HG02973 (cell line): ENCODE data around the gene PRCC.
A peak's percentile ranks its signal among the peaks of the same experiment; 100 is the strongest.

Experiments used
- ATAC-seq: cut with Tn5 transposase; IDR thresholded peaks from one replicate; pipeline ENCODE4 v1.9.1; 2021; ENCODE audit warnings: moderate library complexity; ENCODE audit not compliant: unreplicated experiment

Gene PRCC, protein sequence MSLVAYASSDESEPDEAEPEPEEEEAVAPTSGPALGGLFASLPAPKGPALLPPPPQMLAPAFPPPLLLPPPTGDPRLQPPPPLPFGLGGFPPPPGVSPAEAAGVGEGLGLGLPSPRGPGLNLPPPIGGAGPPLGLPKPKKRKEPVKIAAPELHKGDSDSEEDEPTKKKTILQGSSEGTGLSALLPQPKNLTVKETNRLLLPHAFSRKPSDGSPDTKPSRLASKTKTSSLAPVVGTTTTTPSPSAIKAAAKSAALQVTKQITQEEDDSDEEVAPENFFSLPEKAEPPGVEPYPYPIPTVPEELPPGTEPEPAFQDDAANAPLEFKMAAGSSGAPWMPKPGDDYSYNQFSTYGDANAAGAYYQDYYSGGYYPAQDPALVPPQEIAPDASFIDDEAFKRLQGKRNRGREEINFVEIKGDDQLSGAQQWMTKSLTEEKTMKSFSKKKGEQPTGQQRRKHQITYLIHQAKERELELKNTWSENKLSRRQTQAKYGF

DNA sequence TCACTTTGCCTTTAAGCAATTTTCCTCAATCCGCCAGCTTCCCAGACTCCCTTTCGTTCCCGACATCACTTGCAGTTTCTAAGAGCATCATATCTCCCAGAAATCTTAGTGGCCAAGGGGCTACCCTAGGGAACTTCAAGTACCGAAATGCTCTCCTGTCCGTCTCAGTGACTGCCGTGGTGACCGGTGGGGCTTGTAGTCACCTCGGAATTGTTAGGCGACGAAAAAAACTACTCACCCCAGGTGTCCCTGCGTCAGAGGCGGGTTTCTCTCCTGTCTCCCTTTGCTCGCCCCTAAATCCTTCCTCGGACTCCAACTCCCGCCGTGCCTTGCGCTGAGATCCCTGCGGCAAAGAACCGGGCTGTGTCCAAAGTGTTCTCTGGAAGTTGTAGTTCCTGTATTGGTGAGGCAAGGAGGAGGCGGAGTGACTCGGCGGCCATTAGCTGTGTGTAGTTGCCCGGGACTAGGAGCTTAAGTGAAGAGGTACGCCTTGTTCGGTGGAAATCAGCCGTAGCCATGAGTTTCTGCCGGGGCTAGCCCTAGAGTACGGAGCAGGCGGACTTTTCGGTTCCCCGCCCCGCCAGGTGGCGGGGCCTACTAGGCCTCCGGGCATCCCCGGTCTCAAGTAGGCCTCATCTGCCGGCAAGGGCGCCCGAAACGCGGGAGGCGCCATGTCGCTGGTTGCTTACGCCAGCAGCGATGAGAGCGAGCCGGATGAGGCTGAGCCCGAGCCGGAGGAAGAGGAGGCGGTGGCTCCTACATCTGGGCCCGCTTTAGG, at the start of gene PRCC:
TSS of gene PRCC (plus strand) at position 435 of the 778 bp plus-strand sequence. CDS start at position 672, 237 bp downstream.
- peak; percentile 89 for ATAC-seq

- no peak for ATAC-seq
Measured at GRCh38 chr1:156721131-156721530, 46.2 kb upstream of the PRCC start.

DNA sequence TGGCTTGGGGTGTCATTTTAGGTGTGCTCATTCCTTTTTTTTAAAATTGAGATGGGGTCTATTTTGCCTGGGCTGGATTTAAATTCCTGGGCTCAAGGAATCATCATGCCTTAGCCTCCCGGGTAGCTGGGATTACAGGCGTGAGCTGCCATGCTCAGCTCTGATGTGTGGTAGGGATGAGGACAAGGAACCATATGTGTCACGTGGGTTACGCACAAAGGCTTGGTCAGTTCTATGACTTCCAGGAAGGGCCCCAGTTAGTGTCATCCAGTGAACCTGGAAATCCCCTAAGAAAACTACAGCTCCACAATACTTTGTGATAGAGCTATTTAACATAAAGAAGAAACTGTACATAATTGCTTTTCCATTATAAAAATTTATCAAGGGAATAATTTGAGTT, 45.8 kb upstream of the PRCC start:
- ATAC-seq = no peak

GRCh38 chr1:156725683-156726280, 41.6 kb upstream of the PRCC start:
- no peak for ATAC-seq

- no peak for ATAC-seq
Measured at GRCh38 chr1:156726549-156727226, 40.6 kb upstream of the PRCC start.

- ATAC-seq = no peak
Measured at GRCh38 chr1:156727492-156727891, 39.8 kb upstream of the PRCC start.

DNA sequence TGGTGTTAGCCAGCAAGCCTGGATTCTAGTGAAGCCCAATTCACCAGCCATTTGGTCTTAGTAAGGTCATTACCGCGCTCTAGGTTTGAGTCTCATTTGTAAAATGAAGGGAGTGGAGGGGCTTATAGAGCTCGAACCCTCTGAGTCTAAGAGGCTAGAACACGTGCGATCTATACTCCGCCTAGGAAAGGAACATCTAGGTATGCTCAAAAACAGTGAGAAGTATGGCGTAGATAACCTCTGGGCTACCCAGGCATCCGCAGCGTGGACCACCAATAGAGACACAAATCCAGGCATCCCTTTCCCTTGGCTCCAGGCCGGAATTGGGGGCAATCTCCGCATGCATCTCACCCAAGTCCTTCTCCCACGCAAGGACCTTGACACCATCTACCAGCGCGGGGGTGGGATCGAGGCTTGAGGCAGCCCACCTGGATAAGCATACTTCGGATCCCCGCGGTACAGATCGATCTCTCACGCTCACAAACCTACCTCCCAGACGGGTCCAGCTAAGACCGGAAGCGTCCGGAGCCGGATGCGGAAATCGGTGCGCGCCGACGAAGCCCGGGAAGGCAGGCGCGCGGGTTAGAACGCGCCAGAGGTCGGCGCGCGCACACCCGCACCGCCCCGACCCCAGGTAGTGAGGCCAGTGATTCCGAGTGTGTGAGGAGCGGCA, 39.3 kb upstream of the PRCC start, which contains the start of gene METTL25B:
TSS of gene METTL25B (plus strand) at position 544 of the 673 bp plus-strand sequence. CDS start 636 bp downstream, outside the sequence.
- ATAC-seq = peak; percentile 44

- peak; percentile 82 for ATAC-seq
Measured at GRCh38 chr1:156728599-156729462, 38.5 kb upstream of the PRCC start, which contains the start of gene ISG20L2. Gene ISG20L2, minus strand, starts transcription at chr1:156728766. Its CDS starts 1,114 bp downstream, at chr1:156727652.

DNA sequence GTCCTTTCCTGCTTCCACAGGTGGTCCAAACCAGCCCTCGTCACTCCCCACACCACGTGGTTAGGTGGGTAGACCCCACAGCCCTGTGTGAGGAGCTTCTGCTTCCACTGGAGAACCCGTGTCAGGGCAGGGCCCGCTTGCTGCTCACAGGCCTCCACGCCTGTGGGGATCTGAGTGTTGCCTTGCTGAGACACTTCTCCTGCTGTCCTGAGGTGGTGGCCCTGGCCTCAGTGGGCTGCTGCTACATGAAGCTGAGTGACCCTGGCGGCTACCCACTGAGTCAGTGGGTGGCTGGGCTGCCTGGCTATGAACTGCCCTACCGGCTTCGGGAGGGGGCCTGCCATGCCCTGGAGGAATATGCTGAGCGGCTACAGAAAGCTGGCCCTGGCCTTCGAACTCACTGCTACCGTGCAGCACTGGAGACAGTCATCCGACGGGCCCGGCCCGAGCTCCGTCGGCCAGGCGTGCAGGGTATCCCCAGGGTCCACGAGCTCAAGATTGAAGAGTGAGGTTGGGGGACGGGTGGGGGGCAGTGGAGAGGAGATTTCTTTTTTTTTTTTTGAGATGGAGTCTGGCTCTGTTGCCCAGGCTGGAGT, 33.2 kb upstream of the PRCC start:
- no peak for ATAC-seq

GRCh38 chr1:156738407-156738806, 28.9 kb upstream of the PRCC start:
- no peak for ATAC-seq

DNA sequence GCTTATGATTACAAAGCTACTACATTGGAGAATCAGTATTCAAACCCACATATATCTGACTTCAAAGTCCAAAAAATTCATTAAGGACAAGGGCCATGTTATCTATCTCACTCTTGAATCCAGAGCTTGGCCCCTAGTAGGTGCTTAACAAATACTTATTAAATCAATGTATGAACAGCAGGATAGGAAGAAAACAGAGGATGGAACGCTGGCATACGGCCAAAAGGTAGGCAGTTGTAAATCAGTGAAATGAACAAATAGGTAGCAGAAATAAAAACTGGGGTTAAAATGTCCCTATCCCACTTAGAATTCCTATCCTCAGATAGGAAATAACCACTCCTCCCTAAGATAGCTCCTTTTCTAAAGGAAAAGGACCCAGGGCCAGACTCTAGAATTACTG, 28.4 kb upstream of the PRCC start:
- no peak for ATAC-seq

- peak; percentile 1 for ATAC-seq
Measured at GRCh38 chr1:156740237-156740740, 27.0 kb upstream of the PRCC start.

DNA sequence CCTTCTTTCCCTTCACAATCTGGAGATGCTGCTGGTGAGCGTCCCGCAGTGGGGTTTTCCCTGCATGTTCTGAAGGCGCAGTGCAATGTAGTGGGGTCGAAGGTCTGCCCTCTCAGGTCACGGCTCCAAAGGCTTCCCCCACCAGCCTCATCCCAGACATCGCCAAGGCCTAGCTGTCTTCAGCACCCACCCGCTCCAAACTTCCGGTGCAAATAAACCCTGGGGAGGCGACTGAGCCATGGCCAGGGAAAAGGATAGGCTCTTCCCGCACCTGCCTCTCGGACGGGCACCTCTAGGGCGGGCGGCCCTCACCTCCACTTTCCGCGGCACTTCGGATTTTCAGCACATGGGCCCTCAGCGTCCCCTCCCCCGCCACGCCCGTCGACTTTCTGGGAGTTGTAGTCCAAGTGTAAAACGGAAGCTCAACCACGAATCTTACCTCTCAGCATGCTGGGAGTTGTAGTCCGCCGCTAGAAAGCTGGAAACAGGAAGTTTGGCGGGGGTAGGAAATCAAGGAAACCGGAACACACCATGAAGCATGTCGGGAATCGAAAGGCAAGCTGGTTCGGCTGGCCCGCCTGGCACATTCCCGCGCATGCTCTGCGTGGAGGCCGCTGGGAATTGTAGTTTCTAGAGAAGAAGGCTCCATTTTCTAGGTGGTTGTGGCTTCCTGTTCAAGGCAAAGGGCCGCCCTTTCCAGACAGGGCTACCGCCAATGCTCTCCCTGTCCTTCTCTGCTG, 26.4 kb upstream of the PRCC start, which contains the start of gene MRPL24:
TSS of gene MRPL24 (minus strand) at position 348 of the 740 bp plus-strand sequence. CDS start 2,384 bp downstream, outside the sequence.
- peak; percentile 65 for ATAC-seq

DNA sequence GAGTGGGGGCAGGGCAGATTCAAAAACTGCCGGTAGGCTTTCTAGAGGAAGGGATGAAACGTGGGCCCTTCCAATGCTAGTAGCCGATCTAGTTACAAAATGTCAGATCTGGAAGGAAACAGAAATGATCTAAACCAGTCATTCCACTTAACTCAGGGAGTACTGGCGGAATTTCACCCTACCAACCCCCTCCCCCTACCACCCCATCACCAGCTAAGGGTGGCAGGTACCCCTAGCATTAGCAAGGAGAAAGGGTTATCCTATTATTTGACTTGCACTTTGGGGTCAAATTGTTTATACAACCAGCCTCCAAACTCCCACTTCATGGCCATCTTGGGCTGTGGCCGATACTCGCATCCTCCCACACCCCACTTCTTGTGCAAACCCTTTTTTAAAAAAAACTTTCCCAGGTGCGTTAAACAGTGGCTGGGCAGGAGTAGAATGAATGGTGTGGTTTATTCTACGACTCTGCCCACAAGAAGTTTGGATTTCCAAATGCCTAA, 25.8 kb upstream of the PRCC start:
- no peak for ATAC-seq

- ATAC-seq = no peak
Measured at GRCh38 chr1:156742017-156742416, 25.3 kb upstream of the PRCC start.

DNA sequence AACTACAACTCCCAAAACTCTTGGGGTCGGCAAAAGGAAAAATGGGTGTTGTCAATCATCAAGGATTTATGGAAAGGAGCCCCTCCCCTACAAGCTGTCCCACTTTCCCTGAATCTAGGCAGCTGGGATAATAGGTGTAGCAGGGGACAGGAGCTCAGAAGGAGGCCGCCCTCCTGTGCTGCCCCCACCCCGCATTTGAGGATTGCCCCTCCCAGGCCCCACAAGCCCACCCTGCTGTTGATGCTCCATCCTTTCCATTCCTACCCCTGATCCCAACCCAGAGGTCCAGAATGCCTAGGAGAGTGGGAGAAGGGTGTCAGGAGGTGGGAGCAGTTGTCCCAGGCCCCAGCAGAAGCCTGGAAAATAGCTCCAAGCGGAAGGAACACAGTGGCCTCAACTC, 24.5 kb upstream of the PRCC start:
- ATAC-seq = no peak
